Measurements from ENCODE around the gene FOXC2. TPM values are rescaled to one million over a fixed set of nuclear protein-coding genes. Genes with fewer than 3 reads are reported as not detected.

The FOXC2 gene
- polyA plus RNA-seq, 1 of the 3 experiments (the other 2 are of a cell fraction), result 1.3 TPM

- TF ChIP-seq YY1 (IDR thresholded peaks at IDR 0.05; ENCODE audit: low read depth) (no peak), CHD2 (IDR thresholded peaks at IDR 0.05; ENCODE audit: low read length, partially characterized antibody) (no peak), ELF1 (IDR thresholded peaks at IDR 0.05) (no peak), EP300 (IDR thresholded peaks at IDR 0.05; ENCODE audit: borderline replicate concordance in 1 of 2, low read depth in 1 of 2, low read length in 1 of 2) (no peak), MXI1 (IDR thresholded peaks at IDR 0.05; ENCODE audit: low read depth, low read length) (no peak)
Observed at GRCh38 chr16:86542756-86543750, 23.6 kb upstream of the FOXC2 start (continued).

- no peaks in the 10 kb centered on the region for H3K79me2 ChIP-seq (ENCODE audit: insufficient read depth)
- H3F3A ChIP-seq (replicated peaks; ENCODE audit: insufficient read depth), result peaks cover 4% of the 10 kb centered on the region
- H4K20me1 ChIP-seq (ENCODE audit: insufficient read depth), result no peaks in the 10 kb centered on the region
- H3K4me3 ChIP-seq (ENCODE audit: low read depth in 2 of 2, low read length in 1 of 2), result no peak overlapping the region
- ChIA-PET POLR2A (interaction anchor here (0.7 kb wide), 1 partner anchor 95 kb away, joined by 3 read pairs; no protein-coding TSS in a partner anchor), CTCF (no interaction called here)
- 54% methylated on average over 5 of the region's 12 CpGs for WGBS (ENCODE audit: low lambda C conversion rate)
- no peaks in the 10 kb centered on the region for H3K9me2 ChIP-seq
- H3K9me3 ChIP-seq, result no peaks in the 10 kb centered on the region
- no peaks in the 10 kb centered on the region for H3K27me3 ChIP-seq (ENCODE audit: insufficient read depth)
- H3K27ac ChIP-seq (ENCODE audit: low read depth in 2 of 2, low read length in 1 of 2), result no peak overlapping the region
- no peak overlapping the region for H3K9ac ChIP-seq
- H3K4me1 ChIP-seq (ENCODE audit: control insufficient read depth in 1 of 2, insufficient read depth in 2 of 2, low read depth in 1 of 2, low read length in 1 of 2), result no peaks in the 10 kb centered on the region
- no peak overlapping the region for H2AFZ ChIP-seq (ENCODE audit: low read depth)
- no peak overlapping the region for H3K4me2 ChIP-seq
- DNase-seq, result no peak
- H3K36me3 ChIP-seq (replicated peaks in 1 of 2; ENCODE audit: control insufficient read depth in 1 of 2, insufficient read depth in 2 of 2, low read length in 1 of 2), result peaks cover 17 to 65% of the 10 kb centered on the region in 2 experiments
- no peak for TF ChIP-seq ZBTB33 (IDR thresholded peaks at IDR 0.05; ENCODE audit: borderline replicate concordance, low read depth)
- TF ChIP-seq FOSL2 (IDR thresholded peaks at IDR 0.05; ENCODE audit: borderline replicate concordance, low read depth), result no peak
- TF ChIP-seq RCOR1 (IDR thresholded peaks at IDR 0.05; ENCODE audit: low read length), result no peak
- TF ChIP-seq FOXM1 (IDR thresholded peaks at IDR 0.05; ENCODE audit: low read depth), result no peak
- no peak for TF ChIP-seq EZH2phosphoT487 (IDR thresholded peaks at IDR 0.05; ENCODE audit: borderline replicate concordance, low read depth)
- TF ChIP-seq RAD21 (IDR thresholded peaks at IDR 0.05; ENCODE audit: low read length), result no peak
- TF ChIP-seq FOXJ3 (CRISPR knock-in tag; IDR thresholded peaks at IDR 0.05), result no peak
- TF ChIP-seq MXI1 (IDR thresholded peaks at IDR 0.05; ENCODE audit: low read depth, low read length), result no peak
- TF ChIP-seq CHD2 (IDR thresholded peaks at IDR 0.05; ENCODE audit: low read length, partially characterized antibody), result no peak
- no peak for TF ChIP-seq POLR2AphosphoS5 (IDR thresholded peaks at IDR 0.05; ENCODE audit: low read depth, low read length)
- no peak for TF ChIP-seq EP300 (IDR thresholded peaks at IDR 0.05; ENCODE audit: borderline replicate concordance in 1 of 2, low read depth in 1 of 2, low read length in 1 of 2)
- no peak for TF ChIP-seq MAX (IDR thresholded peaks at IDR 0.05; ENCODE audit: low read depth)
- TF ChIP-seq NFIC (IDR thresholded peaks at IDR 0.05; ENCODE audit: borderline replicate concordance), result no peak
- no peak for TF ChIP-seq GABPA (IDR thresholded peaks at IDR 0.05; ENCODE audit: low read depth)
Observed at GRCh38 chr16:86545481-86545880, 21.1 kb upstream of the FOXC2 start.

Data from SK-N-SH (cell line).